Mesothelial cell of epicardium (in vitro differentiated cells): Measurements from ENCODE around the gene RANBP17. TPM values are rescaled to one million over a fixed set of nuclear protein-coding genes. Genes with fewer than 3 reads are reported as not detected.
"Not testable (repeated sequence)": the region's sequence is repeated elsewhere in the genome, so short reads cannot be mapped to it uniquely, and the experiment has no call there.

Source experiments
- DNase-seq, 2 experiments: peaks; one replicate each; pipeline ENCODE4 v3.0.0; 2021; ENCODE audit warnings: low spot score in 2 of 2; ENCODE audit not compliant: unreplicated experiment in 2 of 2
- H3K27ac Mint-ChIP-seq: 2 replicates; pipeline ENCODE4 v1.8.0; 2021; ENCODE audit warnings: mixed read lengths
- H3K27me3 Mint-ChIP-seq: 2 replicates; pipeline ENCODE4 v1.8.0; 2021; ENCODE audit warnings: low read depth, mixed read lengths
- H3K36me3 Mint-ChIP-seq: 2 replicates; pipeline ENCODE4 v1.8.0; 2021; ENCODE audit warnings: mixed read lengths
- H3K4me1 Mint-ChIP-seq: 2 replicates; pipeline ENCODE4 v1.8.0; 2021; ENCODE audit warnings: mixed read lengths
- H3K4me3 Mint-ChIP-seq: 2 replicates; pipeline ENCODE4 v1.8.0; 2021; ENCODE audit warnings: mild to moderate bottlenecking, moderate library complexity, mixed read lengths
- H3K9me3 Mint-ChIP-seq: 2 replicates; pipeline ENCODE4 v1.8.0; 2021; ENCODE audit warnings: mixed read lengths
- total RNA-seq: library from RNA; stranded (reverse); gene quantifications from 3 replicates; pipeline ENCODE4 v1.2.1, GENCODE V29; 2021
- TF ChIP-seq, protein P1 (sequence below): fragments of 200-600 bp; sonication (generic); IDR thresholded peaks from one replicate; pipeline ENCODE4 v1.5.0; 2021; ENCODE audit warnings: antibody characterized with exemption; ENCODE audit not compliant: unreplicated experiment

Gene RANBP17
- total RNA-seq, 1 donor from 2014 or later = 60.8 TPM

DNA sequence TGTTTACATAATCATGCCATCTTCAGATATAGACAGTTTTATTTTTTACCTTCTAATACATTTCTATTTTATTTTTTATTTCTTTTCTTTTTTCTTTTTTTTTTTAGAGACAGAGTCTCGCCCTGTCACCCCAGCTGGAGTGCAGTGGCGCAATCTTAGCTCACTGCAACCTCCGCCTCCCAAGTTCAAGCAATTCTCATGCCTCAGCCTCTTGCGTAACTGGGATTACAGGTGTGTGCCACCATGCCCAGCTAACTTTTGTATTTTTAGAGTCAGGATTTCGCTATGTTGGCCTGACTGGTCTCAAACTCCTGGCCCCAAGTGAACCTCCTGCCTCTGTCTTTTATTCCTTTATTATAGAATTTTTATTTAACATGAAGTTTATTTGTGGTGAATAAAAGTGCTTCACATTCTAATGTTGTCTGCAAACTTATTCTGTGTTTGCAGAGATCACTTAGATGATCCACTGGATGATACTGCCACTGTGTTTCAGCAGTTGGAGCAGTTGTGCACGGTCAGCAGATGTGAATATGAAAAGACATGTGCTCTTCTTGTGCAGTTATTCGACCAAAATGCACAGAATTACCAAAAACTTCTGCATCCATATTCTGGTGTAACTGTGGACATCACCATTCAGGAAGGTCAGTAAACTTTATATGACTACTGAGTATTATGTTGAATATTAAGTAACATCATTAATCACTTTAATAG, 62.2 kb downstream of the RANBP17 start:
- Mint-ChIP-seq H3K9me3 (peaks cover 11% of the 10 kb centered on the region), H3K27me3 (no peaks in the 10 kb centered on the region), H3K27ac (no peak overlapping the region), H3K36me3 (peaks cover 35% of the 10 kb centered on the region), H3K4me3 (no peak overlapping the region), H3K4me1 (peaks cover 11% of the 10 kb centered on the region)
- TF ChIP-seq, protein P1, sequence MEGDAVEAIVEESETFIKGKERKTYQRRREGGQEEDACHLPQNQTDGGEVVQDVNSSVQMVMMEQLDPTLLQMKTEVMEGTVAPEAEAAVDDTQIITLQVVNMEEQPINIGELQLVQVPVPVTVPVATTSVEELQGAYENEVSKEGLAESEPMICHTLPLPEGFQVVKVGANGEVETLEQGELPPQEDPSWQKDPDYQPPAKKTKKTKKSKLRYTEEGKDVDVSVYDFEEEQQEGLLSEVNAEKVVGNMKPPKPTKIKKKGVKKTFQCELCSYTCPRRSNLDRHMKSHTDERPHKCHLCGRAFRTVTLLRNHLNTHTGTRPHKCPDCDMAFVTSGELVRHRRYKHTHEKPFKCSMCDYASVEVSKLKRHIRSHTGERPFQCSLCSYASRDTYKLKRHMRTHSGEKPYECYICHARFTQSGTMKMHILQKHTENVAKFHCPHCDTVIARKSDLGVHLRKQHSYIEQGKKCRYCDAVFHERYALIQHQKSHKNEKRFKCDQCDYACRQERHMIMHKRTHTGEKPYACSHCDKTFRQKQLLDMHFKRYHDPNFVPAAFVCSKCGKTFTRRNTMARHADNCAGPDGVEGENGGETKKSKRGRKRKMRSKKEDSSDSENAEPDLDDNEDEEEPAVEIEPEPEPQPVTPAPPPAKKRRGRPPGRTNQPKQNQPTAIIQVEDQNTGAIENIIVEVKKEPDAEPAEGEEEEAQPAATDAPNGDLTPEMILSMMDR = no peak
- DNase-seq = no peak

DNA sequence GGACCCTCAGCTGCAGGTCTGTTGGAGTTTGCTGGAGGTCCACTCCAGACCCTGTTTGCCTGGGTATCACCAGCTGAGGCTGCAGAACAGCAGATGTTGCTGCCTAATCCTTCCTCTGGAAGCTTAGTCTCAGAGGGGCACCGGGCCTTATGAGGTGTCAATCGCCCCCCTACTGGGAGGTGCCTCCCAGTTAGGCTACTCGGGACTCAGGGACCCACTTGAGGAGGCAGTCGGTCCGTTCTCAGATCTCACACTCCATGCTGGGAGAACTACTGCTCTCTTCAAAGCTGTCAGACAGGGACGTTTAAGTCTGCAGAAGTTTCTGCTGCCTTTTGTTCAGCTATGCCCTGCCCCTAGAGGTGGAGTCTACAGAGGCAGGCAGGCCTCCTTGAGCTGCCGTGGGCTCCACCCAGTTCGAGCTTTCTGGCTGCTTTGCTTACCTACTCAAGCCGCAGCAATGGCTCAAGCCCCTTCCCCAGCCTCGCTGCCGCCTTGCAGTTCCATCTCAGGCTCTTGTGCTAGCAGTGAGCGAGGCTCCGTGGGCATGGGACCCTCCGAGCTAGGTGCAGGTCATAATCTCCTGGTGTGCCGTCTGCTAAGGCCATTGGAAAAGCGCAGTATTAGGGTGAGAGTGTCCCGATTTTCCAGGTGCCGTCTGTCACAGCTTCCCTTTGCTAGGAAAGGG, 73.9 kb downstream of the RANBP17 start:
- not testable (repeated sequence) for H3K4me1 Mint-ChIP-seq, H3K27ac Mint-ChIP-seq, DNase-seq, H3K27me3 Mint-ChIP-seq, H3K4me3 Mint-ChIP-seq
- Mint-ChIP-seq H3K36me3 (peaks cover 60% of the 10 kb centered on the region), H3K9me3 (peaks cover 32% of the 10 kb centered on the region)

DNA sequence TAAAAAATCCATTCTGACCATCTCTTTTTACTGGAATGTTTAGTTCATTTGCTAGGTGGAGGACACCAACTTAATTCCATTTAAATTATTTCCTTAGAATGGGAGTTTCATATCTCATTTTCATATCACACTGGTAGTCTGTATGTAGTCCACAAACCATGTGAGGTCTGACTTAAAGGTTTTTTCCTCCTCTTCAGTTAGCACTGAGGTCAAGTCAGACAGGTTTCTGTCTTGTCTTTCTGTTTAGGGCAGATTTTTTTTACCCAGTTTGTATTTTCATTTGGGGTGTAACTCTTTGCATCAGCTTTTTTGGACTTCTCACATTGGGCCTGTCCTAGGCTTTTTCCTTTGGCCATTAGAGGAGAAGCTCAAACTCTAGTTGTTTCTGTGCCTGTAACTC, 75.3 kb downstream of the RANBP17 start:
- Mint-ChIP-seq H3K4me3 (no peak overlapping the region), H3K27ac (no peak overlapping the region), H3K4me1 (no peaks in the 10 kb centered on the region), H3K27me3 (no peaks in the 10 kb centered on the region), H3K36me3 (peaks cover 50% of the 10 kb centered on the region), H3K9me3 (peaks cover 30% of the 10 kb centered on the region)
- TF ChIP-seq, protein P1 = no peak
- no peak for DNase-seq

DNA sequence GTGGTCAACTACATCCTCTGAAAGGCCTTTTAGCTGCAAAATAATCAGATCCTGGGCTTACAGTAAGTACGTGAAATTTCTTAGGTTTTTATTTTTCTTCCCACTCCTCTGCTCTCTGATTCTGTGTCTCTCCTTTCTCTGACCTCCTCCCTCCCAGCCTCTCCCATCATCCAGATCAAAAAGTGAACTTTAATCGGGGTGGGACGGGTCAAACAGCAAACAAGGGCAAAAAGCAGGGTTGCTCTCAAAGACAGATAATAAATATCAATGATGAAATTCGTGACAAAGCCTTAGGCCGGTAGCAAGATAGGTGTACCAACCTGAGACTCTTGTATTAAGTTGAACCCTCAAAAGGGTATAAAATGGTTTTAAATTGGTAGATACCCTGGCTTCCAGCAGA, 76.1 kb downstream of the RANBP17 start:
- Mint-ChIP-seq H3K27me3 (no peaks in the 10 kb centered on the region), H3K4me3 (no peak overlapping the region), H3K27ac (no peak overlapping the region), H3K9me3 (peaks cover 27% of the 10 kb centered on the region), H3K4me1 (no peaks in the 10 kb centered on the region), H3K36me3 (peaks cover 47% of the 10 kb centered on the region)
- TF ChIP-seq, protein P1 = no peak
- DNase-seq = no peak

DNA sequence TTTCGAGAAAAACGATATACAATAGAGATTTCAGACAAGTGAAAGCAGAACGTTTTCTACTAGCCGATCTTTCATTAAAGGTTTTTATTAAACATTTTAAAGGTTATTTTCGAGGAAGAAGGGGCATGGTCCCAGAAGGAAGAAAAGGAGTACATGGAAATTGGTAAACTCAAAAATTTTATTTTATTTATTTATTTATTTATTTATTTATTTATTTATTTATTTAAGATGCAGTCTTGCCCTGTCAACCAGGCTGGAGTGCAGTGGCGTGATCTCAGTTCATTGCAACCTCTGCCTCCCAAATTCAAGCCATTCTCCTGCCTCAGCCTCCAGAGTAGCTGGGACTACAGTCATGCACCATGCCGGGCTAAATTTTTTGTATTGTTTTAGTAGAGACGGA, 77.4 kb downstream of the RANBP17 start:
- Mint-ChIP-seq H3K27me3 (no peaks in the 10 kb centered on the region), H3K4me1 (no peaks in the 10 kb centered on the region), H3K4me3 (no peak overlapping the region), H3K36me3 (peaks cover 37% of the 10 kb centered on the region), H3K27ac (no peak overlapping the region), H3K9me3 (peaks cover 19% of the 10 kb centered on the region)
- no peak for DNase-seq
- TF ChIP-seq, protein P1 = no peak

DNA sequence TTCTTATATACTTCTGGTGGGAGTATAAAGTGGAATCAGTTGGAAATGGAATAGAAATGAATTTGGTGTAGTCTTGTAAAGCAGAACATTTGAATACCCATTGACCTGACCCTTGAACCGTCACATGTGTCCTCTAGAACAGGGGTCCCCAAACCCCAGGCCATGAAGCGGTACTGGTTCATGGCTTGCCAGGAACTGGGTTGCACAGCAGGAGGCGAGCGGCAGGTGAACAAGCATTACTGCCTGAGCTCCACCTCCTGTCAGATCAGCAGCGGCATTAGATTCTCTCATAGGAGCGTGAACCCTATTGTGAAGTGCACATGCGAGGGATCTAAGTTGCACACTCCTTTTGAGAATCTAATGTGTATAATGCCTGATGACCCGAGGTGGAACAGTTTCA, 80.0 kb downstream of the RANBP17 start:
- DNase-seq = no peak
- H3K36me3 Mint-ChIP-seq = peaks cover 26% of the 10 kb centered on the region
- TF ChIP-seq, protein P1 = no peak
- H3K27me3 Mint-ChIP-seq = no peaks in the 10 kb centered on the region
- H3K27ac Mint-ChIP-seq = no peak overlapping the region
- peaks cover 12% of the 10 kb centered on the region for H3K9me3 Mint-ChIP-seq
- no peaks in the 10 kb centered on the region for H3K4me1 Mint-ChIP-seq
- no peak overlapping the region for H3K4me3 Mint-ChIP-seq
